HepG2 (cell line): ENCODE results near the gene GPLD1. TPM values are rescaled to one million over a fixed set of nuclear protein-coding genes. Genes with fewer than 3 reads are reported as not detected.

ENCODE experiments used
- ATAC-seq: fragments of 200-7000 bp; cut with Tn5 transposase; 3 replicates; pipeline ENCODE4 v1.9.1; 2020; ENCODE audit warnings: mild to moderate bottlenecking, moderate library complexity
- BruUV-seq: library from RNA; stranded (reverse); fragments of 400-500 nt; replicated peaks from 2 replicates; lab custom pipeline; 2021; lab: Mats Ljungman, UMichigan
- CTCF ChIA-PET: fragments of 300-600 bp; formaldehyde crosslinking; extraction: SDS; loops from one replicate; lab custom pipeline; 2021; ENCODE audit warnings: low total read pairs, inconsistent platforms, low intra/inter-chr PET ratio; lab: Yijun Ruan, JAX
- POLR2A ChIA-PET: fragments of 350-600 bp; sonication (Branson Sonifier 250); formaldehyde crosslinking; loops from one replicate; lab custom pipeline; 2020; ENCODE audit warnings: antibody characterized with exemption, inconsistent platforms; lab: Yijun Ruan, JAX
- DNase-seq: peaks from one replicate; pipeline ENCODE4 v3.0.0-alpha.2; 2015; ENCODE audit warnings: low spot score
- FAIRE-seq: peaks from 3 replicates; lab custom pipeline; 2011; peaks lifted over from hg19 to GRCh38; lab: Jason Lieb, UNC
- H2AFZ ChIP-seq: one replicate; pipeline ENCODE4 v1.6.1; 2011; ENCODE audit warnings: low read length, inconsistent platforms
- H3K27ac ChIP-seq: fragments of 300-600 bp; 3 replicates; pipeline ENCODE4 v1.8.0; 2011; ENCODE audit warnings: mixed run types, mild to moderate bottlenecking, mixed read lengths, low read length, inconsistent platforms; ENCODE audit not compliant: insufficient read depth; ENCODE audit errors: extremely low read length
- H3K27me3 ChIP-seq, 2 experiments: fragments of 200-600 bp in 1 of 2; 2 replicates in 1 of 2; 3 replicates in 1 of 2; pipeline versions ENCODE4 v1.6.0 to v1.8.0; 2011; ENCODE audit warnings: low read length in 2 of 2, mild to moderate bottlenecking in 2 of 2, moderate library complexity in 2 of 2, inconsistent platforms in 1 of 2; ENCODE audit not compliant: insufficient read depth in 2 of 2, control insufficient read depth in 1 of 2
- H3K36me3 ChIP-seq, 2 experiments: fragments of 200-600 bp in 1 of 2; replicated peaks in 1 of 2; 2 replicates in 1 of 2; 3 replicates in 1 of 2; pipeline versions ENCODE4 v1.5.1 to v1.8.0; 2011; ENCODE audit warnings: low read length in 2 of 2, inconsistent platforms in 1 of 2; ENCODE audit not compliant: insufficient read depth in 2 of 2, control insufficient read depth in 1 of 2
- H3K4me1 ChIP-seq: 2 replicates; pipeline ENCODE4 v1.5.1; 2012; ENCODE audit warnings: low read length, inconsistent platforms; ENCODE audit not compliant: insufficient read depth
- H3K4me2 ChIP-seq: 2 replicates; pipeline ENCODE4 v1.6.0; 2011; ENCODE audit warnings: low read depth, low read length, inconsistent platforms
- H3K4me3 ChIP-seq, 3 experiments: fragments of 200-600 bp in 1 of 3; sonication (generic), shearing (Covaris generic) in 1 of 3; replicated peaks in 1 of 3; 2 replicates each; pipeline ENCODE4 v1.5.1; 2011 to 2016; ENCODE audit warnings: low read length in 3 of 3, inconsistent platforms in 2 of 3, low read depth in 2 of 3, mild to moderate bottlenecking in 2 of 3, control low read depth in 1 of 3, mixed read lengths in 1 of 3; ENCODE audit not compliant: insufficient read depth in 1 of 3
- H3K79me2 ChIP-seq: one replicate; pipeline ENCODE4 v1.6.1; 2011; ENCODE audit warnings: low read length, inconsistent platforms; ENCODE audit not compliant: insufficient read depth
- H3K9ac ChIP-seq: 2 replicates; pipeline ENCODE4 v1.6.0; 2011; ENCODE audit warnings: mild to moderate bottlenecking, low read depth, low read length, inconsistent platforms; ENCODE audit not compliant: insufficient read depth
- H3K9me3 ChIP-seq: 2 replicates; pipeline ENCODE4 v1.5.1; 2012; ENCODE audit warnings: mild to moderate bottlenecking, low read length
- H4K20me1 ChIP-seq: 2 replicates; pipeline ENCODE4 v1.6.0; 2011; ENCODE audit warnings: inconsistent platforms, mild to moderate bottlenecking, low read length, moderate library complexity; ENCODE audit not compliant: insufficient read depth
- FOXP1 ChIP-seq, 2 experiments: fragments of 450-650 bp in 1 of 2; IDR thresholded peaks; 2 replicates each; pipeline ENCODE4 v1.6.1; 2017 to 2018; ENCODE audit warnings: antibody characterized with exemption in 1 of 2
- GATAD2A ChIP-seq: IDR thresholded peaks from 2 replicates; pipeline ENCODE4 v1.6.1; 2016
- NR2F2 ChIP-seq: IDR thresholded peaks from 2 replicates; pipeline ENCODE4 v1.6.1; 2012; ENCODE audit warnings: low read depth, inconsistent platforms, borderline replicate concordance
- ONECUT2 ChIP-seq: sonication (generic); formaldehyde crosslinking; IDR thresholded peaks from 2 replicates; pipeline ENCODE4 v1.4.0; 2020; ENCODE audit warnings: missing genetic modification reagents
- PAX8 ChIP-seq: sonication (generic); formaldehyde crosslinking; IDR thresholded peaks from 2 replicates; pipeline ENCODE4 v1.8.0; 2022; ENCODE audit warnings: mild to moderate bottlenecking, missing genetic modification reagents, borderline replicate concordance
- PHF21A ChIP-seq: sonication (generic); formaldehyde crosslinking; IDR thresholded peaks from 2 replicates; pipeline ENCODE4 v1.5.0; 2020; ENCODE audit warnings: mild to moderate bottlenecking, missing genetic modification reagents
- PPARG ChIP-seq: conservative IDR thresholded peaks from 2 replicates; pipeline ENCODE4 v1.6.1; 2016; ENCODE audit warnings: missing biosample characterization, missing genetic modification reagents
- REXO4 ChIP-seq: sonication (generic); formaldehyde crosslinking; IDR thresholded peaks from 2 replicates; pipeline ENCODE4 v1.8.0; 2022; ENCODE audit warnings: missing genetic modification reagents, mild to moderate bottlenecking, borderline replicate concordance
- SATB2 ChIP-seq: sonication (generic); formaldehyde crosslinking; IDR thresholded peaks from 2 replicates; pipeline ENCODE4 v1.5.0; 2020; ENCODE audit warnings: missing genetic modification reagents
- SIX1 ChIP-seq: sonication (generic); formaldehyde crosslinking; IDR thresholded peaks from 2 replicates; pipeline ENCODE4 v1.4.0; 2020; ENCODE audit warnings: missing genetic modification reagents, borderline replicate concordance
- ZBTB38 ChIP-seq: sonication (generic); formaldehyde crosslinking; IDR thresholded peaks from 2 replicates; pipeline ENCODE4 v1.5.1; 2020; ENCODE audit warnings: mild to moderate bottlenecking, missing genetic modification reagents
- ZGPAT ChIP-seq: IDR thresholded peaks from 2 replicates; pipeline ENCODE4 v1.6.1; 2016; ENCODE audit warnings: mild to moderate bottlenecking
- ZMYM4 ChIP-seq: sonication (generic); formaldehyde crosslinking; IDR thresholded peaks from 2 replicates; pipeline ENCODE4 v1.8.1; 2023; ENCODE audit warnings: mild to moderate bottlenecking, missing genetic modification reagents
- ZNF275 ChIP-seq: sonication (generic); formaldehyde crosslinking; IDR thresholded peaks from 2 replicates; pipeline ENCODE4 v1.8.0; 2022; ENCODE audit warnings: missing genetic modification reagents, mild to moderate bottlenecking, inconsistent platforms, borderline replicate concordance
- ZNF496 ChIP-seq: sonication (generic); formaldehyde crosslinking; IDR thresholded peaks from 2 replicates; pipeline ENCODE4 v1.8.1; 2023; ENCODE audit warnings: mild to moderate bottlenecking, moderate library complexity, missing genetic modification reagents; ENCODE audit not compliant: insufficient replicate concordance
- ZNF691 ChIP-seq: sonication (generic); formaldehyde crosslinking; IDR thresholded peaks from 2 replicates; pipeline ENCODE4 v1.4.0; 2020; ENCODE audit warnings: missing genetic modification reagents, low read depth, mild to moderate bottlenecking, borderline replicate concordance
- ZNF792 ChIP-seq: IDR thresholded peaks from 2 replicates; pipeline ENCODE4 v1.6.1; 2016
- ZSCAN25 ChIP-seq: sonication (generic); formaldehyde crosslinking; IDR thresholded peaks from 2 replicates; pipeline ENCODE4 v1.8.0; 2022; ENCODE audit warnings: mild to moderate bottlenecking, missing genetic modification reagents
- WGBS: methylation state at CpG from one replicate; pipeline ENCODE4 v1.1.6; 2017; ENCODE audit warnings: low lambda C conversion rate; 5-methylcytosine and 5-hydroxymethylcytosine counted together
- in situ Hi-C: cut with HindIII; loops from 2 replicates; pipeline ENCODE4 v1.10.0; 2017; ENCODE audit warnings: low pct_unique_long_range_greater_than_20kb; ENCODE audit not compliant: extremely low pct_ligation_motif_present
- intact Hi-C: fragments of 100-400 bp; cut with micrococcal nuclease; formaldehyde crosslinking; loops from one replicate; pipeline ENCODE4 v1.10.0; 2022; ENCODE audit not compliant: unreplicated experiment
- polyA plus RNA-seq, 8 experiments: library from polyadenylated mRNA; depleted of rRNA in 3 of 8; stranded (reverse) in 7 of 8; unstranded in 1 of 8; fragments of >200 nt; fragmentation: Illumina TruSeq in 4 of 8; extraction: Trizol in 4 of 8; gene quantifications; 2 replicates each; pipeline versions ENCODE4 v1.2.1 to v1.2.3, GENCODE V29; 2011 to 2016; ENCODE audit warnings: low read depth in 4 of 8, missing spikeins in 1 of 8, mixed read lengths in 1 of 8; ENCODE audit not compliant: insufficient read depth in 1 of 8
- total RNA-seq, 5 experiments: library from RNA; depleted of rRNA; stranded (reverse); fragments of >200 nt; fragmentation: Illumina TruSeq; extraction: Trizol; gene quantifications; 2 replicates each; pipeline ENCODE4 v1.2.3, GENCODE V29; 2016; ENCODE audit warnings: low read depth in 1 of 5
- TF ChIP-seq, protein P1 (sequence below): sonication (generic); formaldehyde crosslinking; IDR thresholded peaks from 2 replicates; pipeline ENCODE4 v1.5.1; 2020; ENCODE audit warnings: mild to moderate bottlenecking, moderate library complexity, missing genetic modification reagents

Gene GPLD1
- total and polyA plus RNA-seq, 2 of the 13 experiments (the other 11 are each of a cell fraction or from before 2014, with no cell fraction given) = 6.2 to 7.6 TPM

- BruUV-seq = no TSS peak
- Histone ChIP-seq H3K9me3 (no peaks in the 10 kb centered on the region), H3K36me3 (peaks cover 8 to 21% of the 10 kb centered on the region in 2 experiments), H3K4me2 (no peak overlapping the region), H3K27ac (no peak overlapping the region), H3K4me3 (no peak overlapping the region), H3K27me3 (no peaks in the 10 kb centered on the region), H4K20me1 (no peaks in the 10 kb centered on the region), H3K79me2 (no peaks in the 10 kb centered on the region), H3K9ac (no peak overlapping the region), H2AFZ (no peak overlapping the region), H3K4me1 (no peaks in the 10 kb centered on the region)
- no peak for DNase-seq
- no peak for FAIRE-seq
- no peak for ATAC-seq
- in situ Hi-C loops (no loop called here), intact Hi-C loops (no loop called here)
- ChIA-PET POLR2A (no interaction called here), CTCF (no interaction called here)
- no peak for TF ChIP-seq NR2F2
- no peak for TF ChIP-seq ZBTB38 (CRISPR knock-in tag)
- TF ChIP-seq, protein P1, sequence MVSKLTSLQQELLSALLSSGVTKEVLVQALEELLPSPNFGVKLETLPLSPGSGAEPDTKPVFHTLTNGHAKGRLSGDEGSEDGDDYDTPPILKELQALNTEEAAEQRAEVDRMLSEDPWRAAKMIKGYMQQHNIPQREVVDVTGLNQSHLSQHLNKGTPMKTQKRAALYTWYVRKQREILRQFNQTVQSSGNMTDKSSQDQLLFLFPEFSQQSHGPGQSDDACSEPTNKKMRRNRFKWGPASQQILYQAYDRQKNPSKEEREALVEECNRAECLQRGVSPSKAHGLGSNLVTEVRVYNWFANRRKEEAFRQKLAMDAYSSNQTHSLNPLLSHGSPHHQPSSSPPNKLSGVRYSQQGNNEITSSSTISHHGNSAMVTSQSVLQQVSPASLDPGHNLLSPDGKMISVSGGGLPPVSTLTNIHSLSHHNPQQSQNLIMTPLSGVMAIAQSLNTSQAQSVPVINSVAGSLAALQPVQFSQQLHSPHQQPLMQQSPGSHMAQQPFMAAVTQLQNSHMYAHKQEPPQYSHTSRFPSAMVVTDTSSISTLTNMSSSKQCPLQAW (CRISPR knock-in tag) = no peak
- no peak for TF ChIP-seq ZNF792 (CRISPR knock-in tag)
- TF ChIP-seq ONECUT2 (CRISPR knock-in tag) = no peak
- no peak for TF ChIP-seq ZGPAT (CRISPR knock-in tag)
- no peak for TF ChIP-seq ZNF496 (CRISPR knock-in tag)
- TF ChIP-seq GATAD2A (CRISPR knock-in tag) = no peak
- TF ChIP-seq PPARG (CRISPR knock-in tag) = no peak
- no peak for TF ChIP-seq FOXP1 (IDR thresholded peaks at IDR 0.05)
- TF ChIP-seq FOXP1 (CRISPR knock-in tag; IDR thresholded peaks at IDR 0.05) = no peak
- TF ChIP-seq SIX1 (CRISPR knock-in tag) = no peak
- no peak for TF ChIP-seq ZSCAN25 (CRISPR knock-in tag)
- TF ChIP-seq SATB2 = no peak
- TF ChIP-seq ZNF275 (CRISPR knock-in tag) = no peak
- TF ChIP-seq PAX8 (CRISPR knock-in tag) = no peak
- no peak for TF ChIP-seq ZMYM4 (CRISPR knock-in tag)
- TF ChIP-seq PHF21A (CRISPR knock-in tag) = no peak
- no peak for TF ChIP-seq ZNF691 (CRISPR knock-in tag)
- no peak for TF ChIP-seq REXO4 (CRISPR knock-in tag)
- WGBS = 95% methylated on average over 8 of the region's 8 CpGs
Observed at GRCh38 chr6:24537771-24538385, 48.5 kb upstream of the GPLD1 start.
